H1 (cell line): ENCODE results near the gene HOMER2. TPM values are rescaled to one million over a fixed set of nuclear protein-coding genes. Genes with fewer than 3 reads are reported as not detected.

Experiments
- BRCA1 ChIP-seq: IDR thresholded peaks from 2 replicates; pipeline ENCODE4 v1.6.1; 2012; ENCODE audit warnings: low read depth, low read length, improper control_type of control experiment
- EZH2 ChIP-seq: fragments of 200-600 bp; sonication (generic); IDR thresholded peaks from 2 replicates; pipeline ENCODE4 v1.7.1; 2012; ENCODE audit warnings: low read depth, mild to moderate bottlenecking, moderate library complexity, low read length, inconsistent platforms; ENCODE audit not compliant: severe bottlenecking
- GTF2F1 ChIP-seq: IDR thresholded peaks from 2 replicates; pipeline ENCODE4 v1.6.1; 2012; ENCODE audit warnings: low read depth, low read length, improper control_type of control experiment, borderline replicate concordance
- KDM1A ChIP-seq: fragments of 200-600, 300-600 bp; sonication (generic); IDR thresholded peaks from 2 replicates; pipeline ENCODE4 v1.7.1; 2016; ENCODE audit warnings: mild to moderate bottlenecking, low read length, borderline replicate concordance
- PHF8 ChIP-seq: fragments of 200-600 bp; sonication (generic); conservative IDR thresholded peaks from 2 replicates; pipeline ENCODE4 v1.7.1; 2012; ENCODE audit warnings: low read depth, mild to moderate bottlenecking, inconsistent platforms, low read length, moderate library complexity
- RAD21 ChIP-seq, 2 experiments: IDR thresholded peaks in 1 of 2; conservative IDR thresholded peaks in 1 of 2; 2 replicates each; pipeline ENCODE4 v1.6.1; 2011; ENCODE audit warnings: low read depth in 2 of 2, low read length in 2 of 2, improper control_type of control experiment in 1 of 2, inconsistent platforms in 1 of 2, mild to moderate bottlenecking in 1 of 2, moderate library complexity in 1 of 2
- polyA plus RNA-seq, 7 experiments: library from polyadenylated mRNA; depleted of rRNA in 3 of 7; stranded (reverse) in 5 of 7; unstranded in 2 of 7; fragments of >200 nt in 5 of 7; fragments of 200-250 nt in 2 of 7; gene quantifications; 1 replicate in 5 of 7; 2 replicates in 1 of 7; 4 replicates in 1 of 7; pipeline versions ENCODE4 v1.2.1 to v1.2.3, GENCODE V29; 2011 to 2013; ENCODE audit warnings: missing spikeins in 2 of 7, mixed read lengths in 2 of 7
- total RNA-seq: library from RNA; stranded (reverse); fragmentation: NEBNext Ultra II Directional; extraction: Animal tissue kit (Norgen Biotek cat#: 25700); gene quantifications from 2 replicates; pipeline ENCODE4 v1.2.1, GENCODE V29; 2021
- TF ChIP-seq, protein P1 (sequence below): fragments of 300-600 bp; sonication (generic); IDR thresholded peaks from 2 replicates; pipeline ENCODE4 v1.7.1; 2012; ENCODE audit warnings: low read length, moderate library complexity, mild to moderate bottlenecking, inconsistent platforms; ENCODE audit not compliant: insufficient replicate concordance

The HOMER2 gene
- total and polyA plus RNA-seq, 2 of the 8 experiments (the other 6 are each of a cell fraction or from before 2014, with no cell fraction given) = 12.5 to 27.6 TPM

DNA sequence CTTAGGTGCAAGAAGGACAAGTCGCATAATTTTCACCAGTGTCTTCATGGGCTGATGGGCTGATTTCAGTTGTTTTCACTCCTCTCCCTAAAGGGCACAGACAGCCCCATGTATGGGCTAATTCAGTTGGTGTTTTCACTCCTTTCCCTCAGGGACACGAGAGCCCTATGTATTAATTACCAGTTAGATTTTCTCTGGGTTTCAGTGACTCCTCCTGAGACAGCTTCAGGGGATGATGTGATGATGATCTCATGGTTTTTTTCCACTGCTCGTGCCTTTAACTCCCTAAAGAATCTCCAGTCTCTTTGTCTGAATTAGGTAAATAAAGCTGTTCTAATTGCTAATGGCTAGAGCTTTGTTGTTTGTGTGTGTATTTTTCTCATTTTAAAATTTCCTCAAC, 43.4 kb upstream of the HOMER2 start (continued):
- TF ChIP-seq, protein P1, sequence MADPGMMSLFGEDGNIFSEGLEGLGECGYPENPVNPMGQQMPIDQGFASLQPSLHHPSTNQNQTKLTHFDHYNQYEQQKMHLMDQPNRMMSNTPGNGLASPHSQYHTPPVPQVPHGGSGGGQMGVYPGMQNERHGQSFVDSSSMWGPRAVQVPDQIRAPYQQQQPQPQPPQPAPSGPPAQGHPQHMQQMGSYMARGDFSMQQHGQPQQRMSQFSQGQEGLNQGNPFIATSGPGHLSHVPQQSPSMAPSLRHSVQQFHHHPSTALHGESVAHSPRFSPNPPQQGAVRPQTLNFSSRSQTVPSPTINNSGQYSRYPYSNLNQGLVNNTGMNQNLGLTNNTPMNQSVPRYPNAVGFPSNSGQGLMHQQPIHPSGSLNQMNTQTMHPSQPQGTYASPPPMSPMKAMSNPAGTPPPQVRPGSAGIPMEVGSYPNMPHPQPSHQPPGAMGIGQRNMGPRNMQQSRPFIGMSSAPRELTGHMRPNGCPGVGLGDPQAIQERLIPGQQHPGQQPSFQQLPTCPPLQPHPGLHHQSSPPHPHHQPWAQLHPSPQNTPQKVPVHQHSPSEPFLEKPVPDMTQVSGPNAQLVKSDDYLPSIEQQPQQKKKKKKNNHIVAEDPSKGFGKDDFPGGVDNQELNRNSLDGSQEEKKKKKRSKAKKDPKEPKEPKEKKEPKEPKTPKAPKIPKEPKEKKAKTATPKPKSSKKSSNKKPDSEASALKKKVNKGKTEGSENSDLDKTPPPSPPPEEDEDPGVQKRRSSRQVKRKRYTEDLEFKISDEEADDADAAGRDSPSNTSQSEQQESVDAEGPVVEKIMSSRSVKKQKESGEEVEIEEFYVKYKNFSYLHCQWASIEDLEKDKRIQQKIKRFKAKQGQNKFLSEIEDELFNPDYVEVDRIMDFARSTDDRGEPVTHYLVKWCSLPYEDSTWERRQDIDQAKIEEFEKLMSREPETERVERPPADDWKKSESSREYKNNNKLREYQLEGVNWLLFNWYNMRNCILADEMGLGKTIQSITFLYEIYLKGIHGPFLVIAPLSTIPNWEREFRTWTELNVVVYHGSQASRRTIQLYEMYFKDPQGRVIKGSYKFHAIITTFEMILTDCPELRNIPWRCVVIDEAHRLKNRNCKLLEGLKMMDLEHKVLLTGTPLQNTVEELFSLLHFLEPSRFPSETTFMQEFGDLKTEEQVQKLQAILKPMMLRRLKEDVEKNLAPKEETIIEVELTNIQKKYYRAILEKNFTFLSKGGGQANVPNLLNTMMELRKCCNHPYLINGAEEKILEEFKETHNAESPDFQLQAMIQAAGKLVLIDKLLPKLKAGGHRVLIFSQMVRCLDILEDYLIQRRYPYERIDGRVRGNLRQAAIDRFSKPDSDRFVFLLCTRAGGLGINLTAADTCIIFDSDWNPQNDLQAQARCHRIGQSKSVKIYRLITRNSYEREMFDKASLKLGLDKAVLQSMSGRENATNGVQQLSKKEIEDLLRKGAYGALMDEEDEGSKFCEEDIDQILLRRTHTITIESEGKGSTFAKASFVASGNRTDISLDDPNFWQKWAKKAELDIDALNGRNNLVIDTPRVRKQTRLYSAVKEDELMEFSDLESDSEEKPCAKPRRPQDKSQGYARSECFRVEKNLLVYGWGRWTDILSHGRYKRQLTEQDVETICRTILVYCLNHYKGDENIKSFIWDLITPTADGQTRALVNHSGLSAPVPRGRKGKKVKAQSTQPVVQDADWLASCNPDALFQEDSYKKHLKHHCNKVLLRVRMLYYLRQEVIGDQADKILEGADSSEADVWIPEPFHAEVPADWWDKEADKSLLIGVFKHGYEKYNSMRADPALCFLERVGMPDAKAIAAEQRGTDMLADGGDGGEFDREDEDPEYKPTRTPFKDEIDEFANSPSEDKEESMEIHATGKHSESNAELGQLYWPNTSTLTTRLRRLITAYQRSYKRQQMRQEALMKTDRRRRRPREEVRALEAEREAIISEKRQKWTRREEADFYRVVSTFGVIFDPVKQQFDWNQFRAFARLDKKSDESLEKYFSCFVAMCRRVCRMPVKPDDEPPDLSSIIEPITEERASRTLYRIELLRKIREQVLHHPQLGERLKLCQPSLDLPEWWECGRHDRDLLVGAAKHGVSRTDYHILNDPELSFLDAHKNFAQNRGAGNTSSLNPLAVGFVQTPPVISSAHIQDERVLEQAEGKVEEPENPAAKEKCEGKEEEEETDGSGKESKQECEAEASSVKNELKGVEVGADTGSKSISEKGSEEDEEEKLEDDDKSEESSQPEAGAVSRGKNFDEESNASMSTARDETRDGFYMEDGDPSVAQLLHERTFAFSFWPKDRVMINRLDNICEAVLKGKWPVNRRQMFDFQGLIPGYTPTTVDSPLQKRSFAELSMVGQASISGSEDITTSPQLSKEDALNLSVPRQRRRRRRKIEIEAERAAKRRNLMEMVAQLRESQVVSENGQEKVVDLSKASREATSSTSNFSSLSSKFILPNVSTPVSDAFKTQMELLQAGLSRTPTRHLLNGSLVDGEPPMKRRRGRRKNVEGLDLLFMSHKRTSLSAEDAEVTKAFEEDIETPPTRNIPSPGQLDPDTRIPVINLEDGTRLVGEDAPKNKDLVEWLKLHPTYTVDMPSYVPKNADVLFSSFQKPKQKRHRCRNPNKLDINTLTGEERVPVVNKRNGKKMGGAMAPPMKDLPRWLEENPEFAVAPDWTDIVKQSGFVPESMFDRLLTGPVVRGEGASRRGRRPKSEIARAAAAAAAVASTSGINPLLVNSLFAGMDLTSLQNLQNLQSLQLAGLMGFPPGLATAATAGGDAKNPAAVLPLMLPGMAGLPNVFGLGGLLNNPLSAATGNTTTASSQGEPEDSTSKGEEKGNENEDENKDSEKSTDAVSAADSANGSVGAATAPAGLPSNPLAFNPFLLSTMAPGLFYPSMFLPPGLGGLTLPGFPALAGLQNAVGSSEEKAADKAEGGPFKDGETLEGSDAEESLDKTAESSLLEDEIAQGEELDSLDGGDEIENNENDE = no peak
- no peak for TF ChIP-seq RAD21 (IDR thresholded peaks at IDR 0.05 in 1 of 2, conservative IDR thresholded peaks at IDR 0.05 in 1 of 2; ENCODE audit: low read depth in 2 of 2, low read length in 2 of 2)
- no peak for TF ChIP-seq GTF2F1
- TF ChIP-seq EZH2 = no peak
- no peak for TF ChIP-seq BRCA1
- TF ChIP-seq PHF8 = no peak
- TF ChIP-seq KDM1A = no peak
